Epithelial cell of proximal tubule (primary cell): ENCODE measurements around the gene TIMP2. TPM values are rescaled to one million over a fixed set of nuclear protein-coding genes. Genes with fewer than 3 reads are reported as not detected.

Experiments
- DNase-seq: peaks from one replicate; pipeline ENCODE4 v3.0.0-alpha.2; 2011; ENCODE audit warnings: low read depth
- H3K4me3 ChIP-seq: 2 replicates; pipeline ENCODE4 v1.5.1; 2011; ENCODE audit warnings: low read depth, mild to moderate bottlenecking, low read length
- CTCF ChIP-seq: conservative IDR thresholded peaks from 2 replicates; pipeline ENCODE4 v1.5.1; 2012; ENCODE audit warnings: low read depth, mild to moderate bottlenecking, low read length
- total RNA-seq: library from RNA; depleted of rRNA; stranded (reverse); fragments of >200 nt; gene quantifications from 2 replicates; pipeline ENCODE4 v1.2.3, GENCODE V29; 2015

Gene TIMP2
- total RNA-seq, 1 donor from 2014 or later: 64.9 TPM

- no peak for DNase-seq
- no peak for TF ChIP-seq CTCF
- no peak overlapping the region for H3K4me3 ChIP-seq
These were observed 14.4 kb upstream of the TIMP2 start for GRCh38 chr17:78939615-78940014.

- H3K4me3 ChIP-seq: no peak overlapping the region
- TF ChIP-seq CTCF: no peak
- DNase-seq: no peak
These were observed 12.4 kb upstream of the TIMP2 start for GRCh38 chr17:78937561-78937960.

- no peak for TF ChIP-seq CTCF
- H3K4me3 ChIP-seq: no peak overlapping the region
- DNase-seq: no peak
These were observed 10.5 kb upstream of the TIMP2 start for GRCh38 chr17:78935419-78936323.

- no peak for DNase-seq
- no peak for TF ChIP-seq CTCF
- H3K4me3 ChIP-seq: no peak overlapping the region
These were observed 9.7 kb upstream of the TIMP2 start for GRCh38 chr17:78934681-78935418.

- peak; percentile 48 for DNase-seq
- H3K4me3 ChIP-seq: no peak overlapping the region
- no peak for TF ChIP-seq CTCF
These were observed 8.9 kb upstream of the TIMP2 start for GRCh38 chr17:78933959-78934568.

- TF ChIP-seq CTCF: no peak
- no peak overlapping the region for H3K4me3 ChIP-seq
- DNase-seq: peak; percentile 84
These were observed 8.1 kb upstream of the TIMP2 start for GRCh38 chr17:78933025-78933958.
